T-helper 9 cell (primary cell): ENCODE measurements around the gene BAK1.

Experiments used
- DNase-seq: peaks from one replicate; pipeline ENCODE4 v3.0.0-alpha.2; 2020
- total RNA-seq, 2 donors: gene quantifications; one replicate each; lab custom pipeline; 2026; lab: John Stamatoyannopoulos, UW

Gene BAK1
- total RNA-seq, result 30.2 to 47.6 reads per million in 2 donors

DNA sequence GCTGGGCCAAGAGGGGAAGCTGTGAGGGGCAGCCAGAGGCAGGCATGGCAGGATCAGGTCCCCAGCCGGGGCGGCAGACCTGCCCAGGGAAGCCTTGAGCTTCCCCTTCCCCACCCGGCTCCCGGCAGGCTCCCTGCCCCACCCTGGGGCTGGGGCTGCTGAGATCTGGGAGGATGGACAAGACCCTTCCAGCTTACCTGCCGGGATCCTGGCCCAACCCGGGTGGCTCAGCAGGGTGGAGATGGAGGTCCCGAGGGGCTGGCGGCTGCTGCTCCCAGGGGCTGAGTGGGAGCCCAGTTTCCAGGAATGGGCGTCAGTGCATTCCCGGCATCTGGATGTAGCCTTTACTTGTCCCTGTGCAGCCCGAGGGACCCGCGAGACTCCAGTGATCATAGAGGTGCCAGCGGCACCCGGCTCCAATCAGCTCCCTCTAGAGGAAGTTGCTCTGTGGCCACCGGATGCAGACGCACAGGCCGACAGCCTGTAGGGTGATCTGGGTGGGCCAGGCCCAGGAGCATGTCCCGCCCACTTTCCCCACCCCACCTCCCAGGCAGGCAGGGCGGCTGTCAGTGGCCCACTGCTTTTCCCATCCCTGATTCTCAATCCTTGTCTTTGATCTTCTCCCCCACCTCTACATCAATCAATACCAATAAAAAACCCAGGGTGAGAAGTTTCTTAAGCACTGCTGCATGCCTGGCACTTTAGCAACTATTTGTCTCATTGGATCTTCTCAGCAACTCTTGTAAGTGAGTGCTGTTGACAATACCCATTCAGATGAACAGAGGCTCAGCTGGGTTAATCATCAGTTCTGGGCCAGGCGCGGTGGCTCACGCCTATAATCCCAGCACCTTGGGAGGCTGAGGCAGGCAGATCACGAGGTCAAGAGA, at the start of gene BAK1:
BAK1 (minus strand) TSS at position 449 of the 887 bp plus-strand sequence. CDS start 2,672 bp downstream, outside the sequence.
- peak; percentile 71 for DNase-seq

DNA sequence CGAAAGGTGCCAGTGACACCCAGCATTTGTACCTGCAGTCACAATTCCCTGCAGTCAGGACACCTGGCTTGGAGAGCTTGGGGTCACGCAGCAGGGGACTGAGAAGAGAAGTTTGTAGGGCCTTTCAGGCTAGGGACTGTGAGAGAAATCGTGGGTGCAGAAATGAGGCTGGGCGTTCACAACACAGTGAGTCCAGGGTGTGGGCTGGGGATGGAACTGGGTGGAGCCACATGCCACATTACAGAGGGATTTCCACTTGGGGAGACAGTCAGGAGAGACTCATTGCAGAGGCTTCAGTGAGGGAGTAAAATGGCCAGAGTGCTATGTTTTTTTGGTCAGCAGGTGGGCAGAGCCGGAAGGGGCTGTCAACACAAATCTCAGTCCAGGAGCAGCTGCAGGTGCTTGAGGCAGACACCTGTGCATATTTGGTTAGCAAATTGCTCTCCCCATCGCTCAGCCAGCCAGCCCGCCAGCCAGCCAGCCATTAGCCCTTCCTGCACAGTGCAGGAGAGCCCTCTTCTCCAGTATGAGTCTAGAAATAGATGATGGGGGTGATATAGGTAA, 48.4 kb upstream of the BAK1 start:
- DNase-seq, result no peak

DNA sequence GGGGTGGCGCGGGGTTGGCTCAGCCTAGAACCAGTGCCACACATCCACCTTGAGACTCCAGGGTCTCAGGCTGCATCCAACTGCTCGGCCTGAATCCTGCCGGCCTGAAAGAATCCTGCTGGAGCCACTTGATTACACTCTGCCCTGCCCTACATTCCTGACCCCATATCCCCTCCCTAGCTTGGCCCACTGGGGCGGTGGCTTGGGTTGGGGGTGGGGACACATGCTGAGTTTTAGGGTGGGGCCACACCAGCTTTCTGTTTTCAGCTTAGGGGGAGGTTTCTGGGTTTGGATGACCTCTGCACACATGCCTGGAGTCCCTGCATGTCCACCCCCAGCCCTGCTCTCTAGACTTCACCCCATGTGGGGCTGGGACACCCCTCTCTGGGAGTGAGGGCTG, 47.8 kb upstream of the BAK1 start:
- no peak for DNase-seq

DNA sequence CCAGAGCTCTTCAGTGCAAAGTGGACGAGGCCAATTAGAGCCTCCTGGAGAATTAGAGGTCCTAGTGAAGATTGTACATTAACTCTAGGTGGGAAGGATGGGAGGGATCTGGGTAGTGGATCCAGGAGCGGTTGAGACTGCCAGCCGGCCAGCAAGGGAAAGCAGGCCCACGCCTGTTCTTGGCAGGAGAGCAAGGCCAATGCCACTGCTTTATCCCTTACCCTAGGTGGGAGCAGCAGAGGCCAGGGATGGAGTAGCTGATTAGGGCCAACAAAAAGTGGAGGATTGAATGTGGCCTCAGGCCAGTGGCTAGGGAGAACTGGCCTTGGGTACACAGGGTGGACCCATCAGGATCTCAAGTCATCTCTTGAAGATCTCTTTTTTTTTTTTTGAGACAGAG, 44.8 kb upstream of the BAK1 start:
- no peak for DNase-seq

DNA sequence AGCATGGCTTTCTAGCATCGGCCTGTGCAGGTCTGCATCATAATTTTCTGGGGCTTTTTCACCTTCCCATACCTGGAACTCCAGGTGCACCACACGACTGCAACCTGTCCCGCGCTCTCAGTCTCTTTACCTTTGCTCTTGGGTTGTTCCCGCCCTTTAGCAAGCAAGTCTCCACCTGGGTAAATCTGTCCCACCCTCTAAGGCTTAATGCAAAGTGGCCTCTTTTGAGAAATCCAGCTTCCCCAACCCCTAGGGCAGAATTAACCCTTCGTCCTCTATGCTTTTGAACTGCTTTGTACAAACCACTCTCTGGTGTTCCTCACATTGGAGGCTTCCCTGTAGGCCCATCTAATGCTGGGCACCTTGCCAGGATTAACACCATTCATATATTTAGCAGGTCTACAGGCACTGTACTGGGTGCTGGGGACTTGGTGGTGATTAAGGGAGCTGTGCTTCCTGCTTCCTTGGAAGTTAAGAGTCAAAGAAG, 43.9 kb upstream of the BAK1 start:
- DNase-seq, result no peak

DNA sequence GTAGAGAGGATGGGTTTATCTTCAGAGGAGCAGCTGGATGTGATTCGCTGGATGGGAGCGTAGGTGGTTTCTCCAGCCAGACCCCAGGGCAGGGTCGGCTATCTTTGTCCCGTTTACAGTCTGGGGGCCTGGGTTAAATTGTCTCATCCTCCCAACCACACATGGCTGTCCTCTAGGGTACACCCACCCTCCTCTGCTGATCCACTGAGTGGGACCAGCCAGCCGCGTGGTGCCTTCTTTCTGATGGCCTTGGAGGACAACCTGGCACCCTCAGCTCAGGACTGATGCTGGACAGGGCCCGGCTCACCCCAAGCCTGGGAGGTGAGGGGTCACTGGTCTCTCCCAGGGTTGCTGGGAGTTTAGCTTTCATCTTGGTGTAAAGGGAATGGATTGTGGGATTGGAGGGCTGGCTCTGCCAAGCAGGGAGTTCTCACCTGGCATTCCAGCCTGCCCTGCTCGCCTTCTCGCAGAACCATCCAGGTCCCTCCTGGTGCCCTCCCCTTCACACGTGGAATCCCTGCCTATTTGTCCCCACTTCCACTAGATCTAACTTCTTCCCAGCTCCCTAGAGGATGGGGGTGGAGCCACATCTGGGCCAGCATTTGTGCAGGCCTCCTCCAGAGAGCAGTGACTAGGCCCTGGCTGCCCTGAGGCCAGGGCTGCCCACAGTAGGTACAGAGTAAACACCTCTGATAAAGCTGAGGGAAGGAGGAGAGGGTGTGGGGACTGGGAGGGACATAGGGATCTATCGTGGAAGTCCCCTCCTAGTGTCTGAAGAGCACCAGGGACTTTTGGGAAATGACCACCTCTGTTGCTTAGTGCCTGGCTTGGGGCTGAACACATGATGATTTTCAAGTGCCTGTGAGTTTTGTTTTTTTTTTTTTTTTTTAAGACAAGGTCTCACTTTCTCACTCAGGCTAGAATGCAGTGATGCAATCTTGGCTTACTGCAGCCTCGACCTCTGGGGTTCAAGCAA, 42.7 kb upstream of the BAK1 start:
- no peak for DNase-seq

DNA sequence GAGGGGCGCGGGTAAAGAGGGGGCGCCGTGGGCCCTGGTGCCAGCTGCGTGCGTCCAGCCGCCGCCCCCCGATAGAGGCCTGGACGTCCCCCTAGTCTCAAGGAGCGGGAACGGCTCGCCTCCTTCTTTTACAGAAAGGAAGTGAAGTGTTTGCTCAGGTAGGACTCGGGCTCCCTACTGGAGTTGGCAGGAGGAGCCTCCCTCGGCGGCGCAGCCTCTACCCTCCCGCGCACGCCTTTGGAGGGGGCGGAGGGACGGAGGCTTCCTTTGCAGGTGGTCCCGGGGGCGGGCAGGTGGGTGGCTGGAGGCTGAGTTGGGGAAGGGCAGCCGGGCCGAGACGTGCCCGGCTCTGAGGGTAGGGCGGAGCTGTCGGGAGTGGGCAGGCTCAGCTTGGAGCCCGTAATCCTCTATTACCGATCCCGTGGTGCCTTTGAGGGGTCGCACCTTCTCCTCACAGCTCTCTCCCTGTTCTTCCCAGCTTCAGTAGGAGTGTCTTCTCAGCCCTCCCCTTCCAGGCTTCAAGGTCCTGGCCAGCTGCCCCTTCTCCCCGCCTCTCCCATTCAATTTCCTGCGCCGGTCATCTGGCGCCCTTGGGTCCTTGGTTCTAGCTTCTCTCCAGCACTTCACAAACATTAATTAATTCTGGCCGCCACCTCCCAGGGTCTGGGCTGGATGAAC, 41.8 kb upstream of the BAK1 start:
- peak; percentile 26 for DNase-seq

DNA sequence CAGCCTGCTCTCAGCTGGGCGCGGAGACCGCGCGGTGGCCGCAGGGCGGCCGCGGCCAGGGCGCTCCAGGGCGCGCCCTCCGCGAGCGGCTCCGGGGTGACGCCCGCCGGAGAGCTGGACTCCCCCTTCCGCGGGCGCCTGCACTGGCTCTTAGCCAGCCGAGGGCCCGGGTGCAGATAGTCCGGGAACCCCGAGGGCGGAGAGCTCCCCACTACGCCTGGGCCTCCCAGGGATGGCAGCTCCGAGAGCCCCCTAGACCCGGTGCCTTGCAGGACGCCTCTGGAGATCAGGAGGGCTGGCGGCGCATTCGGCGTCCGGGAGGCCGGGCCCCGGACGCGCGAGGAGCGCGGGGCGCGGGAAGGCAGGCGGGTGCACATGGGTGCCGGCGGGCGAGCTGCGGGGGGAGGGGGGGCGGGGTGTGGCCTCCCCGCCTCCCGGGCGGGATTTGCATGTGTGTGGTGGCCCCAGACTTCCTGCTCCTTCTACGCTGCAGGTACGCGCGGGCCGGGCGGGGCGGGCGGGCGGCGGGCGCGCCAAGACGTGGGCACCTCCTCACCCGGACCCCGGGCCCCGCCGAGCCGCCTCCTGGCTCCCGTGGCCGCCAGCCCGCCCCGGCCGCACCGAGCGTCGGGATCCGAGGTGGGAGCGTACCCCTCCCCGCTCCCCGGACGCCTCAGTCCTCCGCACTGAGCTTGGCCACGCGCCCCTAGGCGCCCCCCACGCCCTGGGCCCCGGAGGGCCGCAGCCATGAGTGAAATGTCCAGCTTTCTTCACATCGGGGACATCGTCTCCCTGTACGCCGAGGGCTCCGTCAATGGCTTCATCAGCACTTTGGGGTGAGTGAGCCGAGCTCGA, 41.0 kb upstream of the BAK1 start, which contains the start of gene ITPR3:
ITPR3 (plus strand) TSS at position 467 of the 855 bp plus-strand sequence; CDS start at position 748, 281 bp downstream.
- peak; percentile 69 for DNase-seq

DNA sequence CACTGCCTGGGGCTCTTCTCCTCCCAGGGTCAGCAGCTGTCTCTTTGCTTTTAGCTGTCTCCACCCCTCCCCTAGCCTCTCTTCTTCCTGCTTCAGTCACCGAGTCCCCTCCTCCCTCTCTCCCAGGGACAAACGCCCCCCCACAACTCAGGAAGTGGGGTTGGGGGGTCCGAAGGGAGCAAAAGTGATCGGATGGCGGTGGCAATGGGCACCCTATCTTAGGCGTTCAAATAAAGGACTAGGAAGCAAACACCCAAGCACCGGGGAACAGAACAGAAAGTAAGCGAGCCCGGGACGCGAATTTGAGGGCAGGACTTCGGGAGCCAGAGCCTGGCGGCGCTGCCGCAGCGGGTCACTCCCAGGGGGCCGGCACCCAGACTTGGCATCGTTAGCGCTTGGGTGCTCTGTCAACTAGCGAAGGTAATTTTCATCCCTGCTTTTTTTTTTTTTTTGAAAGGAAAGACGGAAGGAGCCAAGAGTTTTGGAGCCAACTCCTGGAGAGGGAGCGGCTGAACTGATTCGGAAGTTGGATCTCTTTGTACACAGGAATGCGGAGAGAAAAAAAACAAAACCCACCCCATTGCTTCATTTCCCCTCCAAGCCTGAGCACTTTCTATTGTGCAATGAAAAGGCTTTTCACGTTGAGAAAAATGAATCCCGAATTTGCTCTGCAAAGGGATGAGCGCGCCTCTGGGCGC, 40.2 kb upstream of the BAK1 start:
- DNase-seq, result peak; percentile 25

DNA sequence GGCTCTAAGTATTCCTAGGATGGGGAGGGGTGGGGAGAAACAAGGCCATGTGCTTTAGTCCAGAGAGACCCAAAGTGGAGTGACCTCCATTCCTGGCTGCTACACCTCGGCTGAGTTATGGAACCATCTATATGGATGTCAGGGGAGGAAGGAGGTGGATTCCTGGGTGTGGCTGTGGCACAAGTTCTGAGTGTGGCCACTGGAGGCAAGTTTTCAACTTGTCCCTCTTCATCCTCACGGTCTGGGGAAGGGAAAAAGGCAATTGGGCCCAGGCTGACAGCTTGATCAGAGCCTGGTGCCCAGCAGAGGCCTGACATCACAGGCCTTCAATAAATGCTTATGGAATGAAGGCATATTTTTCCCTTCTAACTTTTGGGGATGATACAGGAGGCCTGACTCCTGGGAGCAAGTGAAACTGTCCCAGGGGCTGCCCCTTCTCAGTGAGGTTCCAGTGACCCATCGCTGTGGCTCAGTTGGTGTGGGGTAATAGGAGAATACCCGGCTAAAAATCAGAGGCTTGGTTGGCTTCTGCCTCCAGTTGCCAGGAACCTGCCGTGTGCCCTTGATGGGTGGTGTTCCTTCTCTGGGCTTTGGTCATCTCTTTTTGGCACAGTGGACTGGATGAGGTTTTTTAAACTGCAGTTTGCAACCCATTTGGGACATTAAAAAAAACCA, 39.2 kb upstream of the BAK1 start:
- DNase-seq, result no peak

DNA sequence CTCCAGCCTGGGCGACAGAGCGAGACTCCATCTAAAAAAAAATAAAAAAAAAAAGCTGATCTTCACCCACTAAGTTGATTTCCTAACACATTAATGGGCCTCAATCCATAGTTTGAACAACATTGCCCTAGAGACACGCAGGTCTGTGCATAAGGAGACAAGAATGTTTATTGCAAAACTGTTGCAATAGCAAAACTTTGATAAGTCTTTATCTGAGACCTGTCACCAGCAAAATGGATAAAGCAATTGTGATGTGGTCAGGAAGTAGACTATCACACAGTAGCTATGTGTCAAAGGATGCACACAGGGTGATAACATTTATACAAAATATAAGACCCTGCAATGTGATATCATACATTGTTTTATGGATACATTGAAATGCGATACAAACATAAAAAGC, 36.8 kb upstream of the BAK1 start:
- DNase-seq, result no peak

DNA sequence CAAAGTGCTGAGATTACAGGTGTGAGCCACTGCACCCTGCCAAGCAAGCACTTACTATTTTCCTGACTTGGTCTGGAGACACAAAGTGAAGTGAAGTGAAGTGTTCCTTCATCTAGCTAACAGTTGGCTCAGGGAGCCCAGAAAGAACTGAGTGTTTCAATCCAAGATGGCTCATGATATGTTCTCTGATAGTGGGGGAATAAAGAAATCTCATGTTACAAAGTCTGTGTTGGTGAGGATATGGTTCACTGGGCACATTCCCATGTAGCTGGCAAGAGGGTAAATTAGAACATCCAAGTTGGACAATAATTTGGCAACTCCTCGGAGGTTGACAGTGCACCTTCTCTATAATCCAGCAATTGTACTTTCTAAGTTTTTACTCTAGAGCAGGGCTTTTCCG, 36.0 kb upstream of the BAK1 start:
- no peak for DNase-seq

DNA sequence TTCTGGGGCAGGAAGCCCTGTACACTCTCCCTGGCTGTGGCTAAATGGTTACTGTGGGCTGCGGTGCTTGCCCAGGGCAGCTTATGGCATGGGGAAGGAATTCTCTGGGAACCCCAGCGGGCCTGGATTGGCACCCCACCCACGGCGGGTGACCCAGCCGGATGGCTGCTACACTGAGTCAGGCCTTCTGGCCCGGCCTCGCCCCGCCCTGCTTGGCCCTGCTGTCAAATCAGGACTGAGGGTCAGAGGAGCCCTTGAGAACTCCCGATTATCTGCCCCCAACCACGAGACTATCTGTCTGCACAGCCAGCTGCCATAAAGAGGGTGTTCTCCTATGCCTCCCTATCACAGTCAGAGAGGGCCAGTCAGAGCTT, 33.7 kb upstream of the BAK1 start:
- DNase-seq, result no peak

DNA sequence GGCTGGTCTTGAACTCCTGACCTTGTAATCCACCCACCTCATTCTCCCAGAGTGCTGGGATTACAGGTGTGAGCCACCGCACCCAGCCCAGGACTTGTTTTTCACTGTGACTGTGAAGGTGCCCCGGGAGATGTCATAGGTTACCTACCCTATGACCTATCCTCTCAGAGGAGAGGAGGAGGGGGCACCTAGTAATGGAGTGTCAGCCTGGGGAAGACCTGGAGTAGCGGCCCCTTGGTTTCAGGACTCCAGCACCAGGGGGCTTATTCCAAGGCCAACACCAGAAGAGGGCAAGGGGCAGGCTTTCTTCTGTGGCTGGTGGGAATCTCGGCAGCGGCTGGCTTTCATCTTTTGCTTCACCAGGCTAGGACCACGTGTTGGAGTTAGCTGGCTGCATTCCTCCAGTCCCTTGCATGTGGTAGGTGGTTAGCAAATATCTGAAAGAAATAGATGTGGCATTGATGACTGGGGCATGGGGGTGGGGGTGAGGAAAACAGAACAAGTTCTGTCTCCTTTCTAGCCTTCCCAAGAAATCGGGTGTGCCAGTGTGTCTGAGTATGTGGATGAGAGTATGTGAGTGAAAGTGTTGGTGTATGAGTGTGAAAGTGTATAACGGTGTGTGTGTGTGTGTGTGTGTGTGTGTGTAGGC, 33.2 kb upstream of the BAK1 start:
- no peak for DNase-seq

DNA sequence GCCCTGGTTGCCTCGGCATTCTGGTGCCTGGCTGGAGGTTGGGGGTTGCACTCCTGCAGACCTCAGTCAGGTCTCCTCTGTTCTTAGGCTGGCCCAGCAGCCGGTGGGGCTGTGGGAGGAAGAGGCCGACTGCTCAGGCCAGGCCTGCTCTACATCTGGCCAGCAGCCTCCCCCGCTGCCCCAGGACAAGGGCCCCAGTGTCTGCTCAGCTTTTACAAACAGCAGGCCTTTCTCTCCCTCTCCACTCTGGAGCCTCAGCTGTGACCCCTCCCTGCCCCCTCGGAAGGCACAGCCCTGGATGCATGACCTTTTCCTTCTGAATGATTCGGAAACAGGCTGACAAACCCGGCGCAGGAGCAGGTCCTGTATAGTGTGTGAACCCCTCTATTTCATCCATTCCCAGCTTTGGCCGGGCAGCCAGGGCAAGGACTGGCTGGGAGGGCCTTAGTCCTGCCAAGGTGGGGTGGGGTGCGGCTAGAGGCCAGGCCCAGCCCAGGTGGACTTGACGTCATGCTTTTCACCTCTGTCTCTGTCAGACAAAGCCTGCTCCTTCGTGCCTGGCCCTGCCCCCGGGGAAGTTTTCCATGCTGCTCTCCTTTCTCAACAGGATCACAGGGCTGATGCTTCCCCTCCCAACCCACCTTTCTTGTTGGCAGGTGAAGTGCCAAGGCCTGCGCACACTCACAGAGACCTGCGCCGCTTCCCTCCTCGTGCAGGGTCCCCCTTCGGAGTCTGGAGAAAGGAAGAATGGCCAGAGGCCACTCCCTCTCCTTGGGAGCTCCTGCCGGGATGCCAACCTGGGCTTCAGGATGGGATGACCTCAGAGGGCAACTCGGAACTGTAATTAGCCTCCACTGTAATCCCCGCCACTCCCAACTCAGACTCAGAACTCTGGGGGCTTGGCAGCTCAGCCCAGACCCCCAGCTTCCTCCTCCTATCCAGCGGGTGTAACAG, 31.0 kb upstream of the BAK1 start:
- no peak for DNase-seq

DNA sequence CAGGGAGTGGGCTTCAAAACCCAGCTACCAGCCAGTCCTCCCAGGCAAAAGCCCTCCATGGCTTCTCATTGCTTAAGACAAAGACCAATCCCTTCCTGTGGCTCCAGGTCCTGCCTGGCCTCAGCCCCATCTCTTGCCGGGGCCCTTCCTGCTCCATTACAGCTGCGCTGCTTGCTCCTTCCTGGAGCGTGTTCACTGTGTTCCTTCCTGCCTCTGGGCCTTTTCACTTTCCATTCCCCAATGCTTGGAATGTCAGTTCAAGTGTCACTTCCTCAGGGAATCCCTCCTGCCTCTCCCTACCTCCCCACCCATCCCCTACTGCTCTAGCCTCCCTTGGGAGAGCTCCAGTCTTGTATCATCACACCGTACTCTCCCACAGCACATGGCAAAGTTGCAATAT, 30.0 kb upstream of the BAK1 start:
- no peak for DNase-seq

DNA sequence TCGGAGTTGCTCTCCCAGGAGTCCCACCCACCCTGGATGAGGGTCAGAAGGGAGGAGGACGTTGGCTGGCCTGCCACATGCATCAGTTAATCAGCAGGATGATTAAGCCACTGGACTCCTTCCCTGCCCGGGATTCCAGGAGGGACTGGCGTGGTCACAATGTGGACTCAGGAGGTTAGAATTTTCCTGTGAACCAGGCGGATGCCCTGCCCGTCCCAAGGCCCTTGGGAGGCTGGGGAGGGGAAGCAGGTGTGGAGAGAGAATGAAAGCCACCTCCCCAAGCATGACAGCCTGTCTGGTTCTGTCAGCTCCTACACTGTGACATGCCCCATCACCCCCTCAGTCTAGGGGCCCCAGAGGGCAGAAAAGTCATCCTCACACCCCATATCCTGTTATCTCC, 29.5 kb upstream of the BAK1 start:
- DNase-seq, result no peak

DNA sequence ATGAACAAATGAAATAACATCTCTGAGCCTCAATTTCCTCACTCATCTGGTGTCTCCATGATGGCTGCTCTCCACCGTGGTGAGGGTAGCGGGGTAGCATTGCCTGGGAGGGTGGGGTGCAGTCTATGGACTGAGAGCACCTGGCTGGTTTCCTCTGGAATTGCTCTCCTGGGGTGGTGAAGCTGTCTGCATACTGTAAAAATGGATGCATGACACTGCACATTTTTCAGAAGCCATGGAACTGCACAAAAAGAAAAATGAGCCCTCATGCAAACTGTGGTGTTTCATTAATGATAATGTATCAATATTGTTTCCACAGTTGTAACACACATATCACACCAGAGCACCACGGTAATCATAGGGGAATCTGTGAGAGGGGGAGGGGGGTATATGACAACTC, 28.9 kb upstream of the BAK1 start:
- DNase-seq, result no peak
